Stromal cell of bone marrow (primary cell): Measurements from ENCODE around the gene TMEM254.
"Not testable (repeated sequence)": the region's sequence is repeated elsewhere in the genome, so short reads cannot be mapped to it uniquely, and the experiment has no call there.

Source experiments
- DNase-seq: peaks from one replicate; pipeline ENCODE4 v3.0.0-alpha.2; 2012; ENCODE audit warnings: low read depth

The TMEM254 gene

GRCh38 chr10:80077869-80078447 lies 507 bp upstream of the TMEM254 start:
- DNase-seq = no peak

DNA sequence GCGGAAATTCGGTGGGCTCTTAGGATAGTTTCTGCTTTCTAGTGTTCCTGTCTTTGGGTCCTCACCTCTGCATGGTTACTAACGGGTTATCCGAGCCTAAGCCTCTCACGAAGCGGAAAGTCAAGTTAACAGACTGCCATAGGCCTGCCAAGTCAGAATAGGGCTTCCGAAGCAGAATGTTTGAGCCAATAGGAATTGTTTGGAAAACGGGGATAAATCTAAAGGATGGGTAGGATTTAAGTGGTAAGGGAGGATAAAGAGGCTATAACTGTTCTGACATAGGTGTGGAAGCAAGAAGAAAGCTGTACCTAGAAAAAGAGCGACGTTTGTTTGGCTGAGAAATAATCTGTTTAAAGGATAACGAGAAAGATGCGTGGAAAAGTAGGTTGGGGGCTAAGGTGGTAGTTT lies 851 bp downstream of the TMEM254 start:
- no peak for DNase-seq

- DNase-seq = no peak
Measured at GRCh38 chr10:80081026-80081425, 2.6 kb downstream of the TMEM254 start.

GRCh38 chr10:80081801-80082750 lies 3.6 kb downstream of the TMEM254 start:
- no peak for DNase-seq

DNA sequence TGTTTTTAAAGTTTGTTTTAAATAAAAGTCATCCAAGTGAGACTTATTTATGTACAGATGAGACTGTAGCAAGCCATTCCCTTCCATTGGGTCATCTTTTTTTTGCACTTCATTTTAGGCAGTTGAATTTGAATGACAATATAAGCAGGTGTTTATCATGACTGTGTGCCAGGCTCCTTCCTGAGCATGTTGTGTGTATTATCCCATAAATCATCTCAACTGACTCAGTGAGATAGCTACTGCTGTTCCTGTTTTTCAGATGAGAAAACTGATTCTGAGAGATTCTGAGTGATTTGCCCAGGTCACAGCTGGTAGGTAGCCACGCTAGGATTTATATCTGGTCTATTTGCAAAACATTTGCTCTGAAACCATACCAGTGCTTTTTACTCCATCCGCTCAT lies 11.7 kb downstream of the TMEM254 start:
- no peak for DNase-seq

DNA sequence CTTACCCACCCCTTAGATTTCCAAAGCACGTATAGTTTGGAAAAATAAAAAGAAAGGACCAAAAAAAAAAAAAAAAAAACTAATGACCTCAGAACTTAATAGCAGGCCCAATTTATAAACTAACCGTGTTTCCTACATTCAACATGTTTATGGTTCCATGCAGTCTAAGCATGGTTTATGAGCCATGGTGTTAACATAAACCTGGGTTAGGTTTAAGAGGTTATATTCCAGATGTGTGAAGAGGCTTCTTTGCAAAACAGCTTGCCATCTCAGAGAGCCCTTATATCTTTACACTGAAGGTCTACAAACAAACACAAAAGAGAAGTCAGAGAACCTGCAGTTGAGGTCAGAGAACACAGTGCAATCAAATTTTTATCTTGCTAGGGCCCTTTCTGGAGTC lies 15.8 kb downstream of the TMEM254 start:
- DNase-seq = no peak

DNA sequence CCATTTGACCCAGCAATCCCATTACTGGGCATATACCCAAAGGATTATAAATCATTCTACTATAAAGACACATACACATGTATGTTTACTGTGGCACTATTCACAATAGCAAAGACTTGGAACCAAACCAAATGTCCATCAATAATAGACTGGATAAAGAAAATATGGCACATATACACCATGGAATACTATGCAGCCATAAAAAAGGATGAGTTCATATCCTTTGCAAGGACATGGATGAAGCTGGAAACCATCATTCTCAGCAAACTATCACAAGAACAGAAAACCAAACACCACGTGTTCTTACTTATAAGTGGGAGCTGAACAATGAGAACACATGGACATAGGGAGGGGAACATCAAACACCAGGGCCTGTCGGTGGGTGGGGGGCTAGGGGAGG lies 19.8 kb downstream of the TMEM254 start:
- DNase-seq = not testable (repeated sequence)

DNA sequence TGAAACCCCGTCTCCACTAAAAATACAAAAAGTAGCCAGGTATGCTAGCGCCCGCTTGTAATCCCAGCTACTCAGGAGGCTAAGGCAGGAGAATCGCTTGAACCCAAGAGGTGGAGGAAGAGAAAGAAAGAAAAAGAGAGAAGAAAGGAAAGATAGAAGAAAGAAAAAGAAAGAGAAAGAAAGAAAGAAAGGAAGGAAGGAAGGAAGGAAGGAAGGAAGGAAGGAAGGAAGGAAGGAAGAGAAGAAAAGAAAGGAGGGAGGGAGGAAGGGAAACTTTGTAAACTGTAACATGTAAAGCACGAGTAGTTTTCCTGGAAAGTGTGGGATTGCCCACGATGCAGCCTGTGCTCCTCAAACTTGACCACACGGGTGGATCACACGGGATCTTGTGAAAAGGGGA lies 20.8 kb downstream of the TMEM254 start:
- DNase-seq = not testable (repeated sequence)

DNA sequence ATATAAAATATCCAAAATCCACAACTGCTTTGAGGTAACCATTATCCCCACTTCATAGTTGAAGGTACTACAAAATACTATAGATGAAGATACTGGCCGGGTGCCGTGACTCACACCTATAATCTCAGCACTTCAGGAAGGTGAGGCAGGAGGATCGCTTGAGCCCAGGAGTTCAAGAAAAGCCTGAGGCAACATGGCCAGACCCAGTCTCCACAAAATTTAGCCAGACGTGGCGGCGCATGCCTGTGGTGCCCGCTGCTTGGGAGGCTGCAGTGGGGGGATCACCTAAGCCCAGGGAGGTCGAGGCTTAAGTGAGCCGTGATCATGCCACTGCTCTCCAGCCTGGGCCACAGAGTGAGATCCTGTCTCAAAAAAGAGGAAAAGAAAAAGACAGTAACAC lies 21.7 kb downstream of the TMEM254 start:
- DNase-seq = no peak

- DNase-seq = no peak
Measured at GRCh38 chr10:80100861-80101695, 22.6 kb downstream of the TMEM254 start.

DNA sequence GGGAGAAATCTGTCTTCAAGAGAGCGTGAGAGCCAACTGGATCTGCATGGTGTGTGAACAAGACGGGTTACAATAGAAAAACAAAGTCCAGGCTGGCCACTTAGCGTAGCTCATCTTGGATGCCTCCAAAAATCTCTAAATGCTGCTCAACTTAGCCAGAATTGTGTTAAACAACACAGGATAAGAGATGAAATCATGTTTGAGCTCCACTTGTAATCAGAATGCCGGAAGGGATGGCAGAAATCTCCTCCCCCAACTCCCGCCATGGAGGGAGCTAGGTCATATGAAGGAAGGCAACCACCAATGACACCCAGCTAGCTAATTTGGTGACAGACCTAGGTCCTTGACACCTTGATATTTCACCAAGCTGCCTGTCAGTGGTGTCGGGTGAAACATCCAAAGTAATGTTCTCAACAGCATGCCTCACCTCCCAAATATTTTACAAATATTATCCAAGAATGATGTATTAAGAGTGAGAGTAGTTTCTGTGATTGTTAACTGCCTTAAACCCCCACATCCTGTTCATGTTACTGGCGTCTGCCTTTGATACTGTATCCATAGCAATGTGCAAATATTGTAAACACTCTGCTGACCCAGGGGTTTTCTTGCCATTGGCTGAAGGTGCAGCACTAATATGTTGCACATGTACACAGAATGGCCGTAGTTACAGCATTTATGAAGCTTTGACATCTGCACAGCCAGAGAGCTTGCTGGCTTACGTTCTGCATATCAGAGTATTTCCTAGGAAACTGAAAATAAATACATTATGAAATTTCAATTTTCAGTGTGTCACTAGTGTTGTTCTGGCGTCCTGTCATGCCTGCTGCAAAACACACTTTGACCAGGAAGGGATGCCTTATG lies 25.8 kb downstream of the TMEM254 start:
- peak; percentile 62 for DNase-seq

DNA sequence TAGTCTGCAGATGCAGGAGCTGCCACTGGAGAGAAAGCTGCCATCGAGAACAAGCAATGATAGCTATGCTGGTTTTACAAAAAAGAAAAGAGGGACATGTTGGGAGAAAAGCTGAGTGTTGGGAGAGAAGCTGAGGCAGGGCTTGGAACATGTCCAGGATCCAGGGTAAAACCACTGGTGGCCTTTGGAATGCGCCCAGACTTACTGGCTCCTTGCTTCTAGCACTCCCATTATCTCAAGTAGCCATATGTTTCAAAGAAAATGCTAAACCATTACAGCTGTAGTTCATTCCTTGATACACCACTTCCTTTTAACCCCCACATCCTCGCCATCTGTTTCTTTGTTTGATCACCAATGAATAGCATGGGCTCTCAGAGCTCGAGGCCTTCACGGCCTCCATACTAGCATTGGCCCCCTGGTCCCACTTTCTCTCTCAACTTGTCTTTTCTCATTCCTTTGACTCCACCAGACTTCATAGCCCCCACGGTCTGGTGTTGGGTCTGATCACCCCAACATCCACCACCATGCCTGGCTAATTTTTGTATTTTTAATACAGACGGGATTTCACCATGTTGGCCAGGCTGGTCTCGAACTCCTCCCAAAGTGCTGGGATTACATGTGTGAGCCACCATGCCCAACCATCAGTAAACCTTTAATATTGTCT lies 30.2 kb downstream of the TMEM254 start:
- no peak for DNase-seq

DNA sequence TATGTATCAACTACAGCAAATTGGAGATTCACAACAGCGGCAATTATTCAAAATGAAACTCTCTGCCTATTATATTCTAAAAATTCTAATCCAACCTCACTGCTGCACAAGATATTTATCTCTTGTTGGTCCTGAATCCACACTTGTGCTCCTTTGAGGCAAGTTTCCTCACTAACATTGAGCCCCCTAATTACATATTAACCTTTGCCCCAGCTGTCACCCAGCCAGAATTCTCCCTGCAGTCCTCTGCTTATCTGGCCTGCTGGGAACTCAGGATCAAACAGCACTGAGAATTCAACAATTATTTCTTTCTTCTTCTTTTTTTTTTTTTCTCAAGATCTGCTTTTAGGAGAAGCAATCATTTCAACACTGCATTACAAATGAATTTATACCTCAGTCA lies 32.5 kb downstream of the TMEM254 start:
- no peak for DNase-seq

DNA sequence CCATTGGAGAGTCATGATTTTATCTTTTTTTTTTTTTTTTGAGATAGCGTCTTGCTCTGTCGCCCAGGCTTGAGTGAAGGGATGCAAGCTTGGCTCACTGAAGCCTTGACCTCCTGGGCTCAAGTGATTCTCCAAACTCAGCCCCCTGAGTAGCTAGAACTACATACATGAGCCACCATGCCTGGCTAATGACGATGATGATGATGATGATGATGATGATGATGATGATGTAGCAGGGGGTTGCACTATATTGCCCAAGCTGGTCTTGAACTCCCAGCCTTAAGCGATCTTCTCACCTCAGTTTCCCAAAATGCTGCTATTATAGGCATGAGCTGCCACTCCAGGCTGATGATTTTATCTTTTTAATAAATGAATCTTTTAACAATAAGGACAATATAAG lies 40.2 kb downstream of the TMEM254 start:
- no peak for DNase-seq

- no peak for DNase-seq
Measured at GRCh38 chr10:80122110-80122710, 43.7 kb downstream of the TMEM254 start.

DNA sequence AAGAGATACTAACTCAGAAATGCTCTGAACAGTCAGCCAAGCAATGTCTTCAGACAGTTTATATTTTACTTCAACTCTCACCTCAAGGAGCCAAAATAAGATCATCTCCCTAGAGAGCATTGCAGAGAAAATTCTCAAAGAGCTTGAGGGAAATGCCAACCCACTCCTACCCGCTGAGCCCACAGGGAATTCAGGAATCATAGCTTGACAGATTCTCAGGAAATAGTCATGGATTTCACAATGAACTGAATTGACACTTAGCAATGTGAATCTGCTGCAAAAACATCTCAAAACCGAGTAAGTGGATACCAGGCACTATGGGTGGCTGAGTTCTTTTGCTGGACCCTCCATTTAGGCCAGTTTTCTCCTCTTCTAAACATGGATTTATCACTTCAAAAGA lies 44.3 kb downstream of the TMEM254 start:
- peak; percentile 71 for DNase-seq

DNA sequence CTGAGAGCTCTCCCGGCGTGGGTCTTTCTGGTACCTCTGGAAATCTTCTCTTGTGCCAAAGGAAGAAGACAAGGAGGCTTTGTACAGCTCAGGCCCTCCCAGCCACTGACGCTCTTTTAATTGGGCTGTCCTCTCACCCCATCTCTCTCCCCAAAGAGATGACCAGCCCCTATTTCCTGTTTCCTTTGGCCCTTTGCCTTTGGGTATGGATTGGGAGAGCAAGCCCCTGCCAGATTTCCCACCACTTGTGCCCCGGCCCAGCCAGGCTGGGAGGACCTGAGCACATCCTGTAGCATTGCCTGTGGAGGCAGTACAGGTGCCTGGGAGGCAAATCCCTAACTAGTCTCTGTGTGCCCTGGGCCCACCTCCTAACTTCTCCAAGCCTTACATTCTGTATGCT lies 48.4 kb downstream of the TMEM254 start:
- DNase-seq = no peak

GRCh38 chr10:80131499-80131901 lies 53.0 kb downstream of the TMEM254 start:
- no peak for DNase-seq

- no peak for DNase-seq
Measured at GRCh38 chr10:80132299-80133139, 54.1 kb downstream of the TMEM254 start, which contains the start of gene PLAC9. TSS of gene PLAC9 (plus strand) at chr10:80132730. CDS start at chr10:80132763, 33 bp downstream.

DNA sequence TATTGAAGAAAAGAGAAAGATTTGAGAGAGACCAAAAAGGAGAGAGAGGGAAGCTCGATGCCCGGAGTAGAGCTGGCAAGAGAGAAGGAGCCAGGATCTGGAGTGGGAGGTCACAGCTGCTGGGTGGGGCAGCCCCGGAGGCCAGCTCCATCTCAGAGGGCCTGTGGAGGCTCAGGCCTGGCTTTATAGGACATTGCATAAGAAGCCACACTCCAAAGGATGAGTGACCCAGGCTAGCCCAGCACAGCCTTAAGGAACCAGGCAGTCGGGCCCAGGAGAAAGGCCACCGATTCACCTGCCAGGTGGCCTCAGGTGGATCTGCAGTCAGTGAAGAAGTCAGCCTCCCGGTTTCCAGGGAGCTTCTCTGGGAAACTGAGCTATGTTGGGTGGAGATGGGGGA lies 54.7 kb downstream of the TMEM254 start:
- peak; percentile 30 for DNase-seq
